Omental fat pad (tissue), 4 donors: Measurements from ENCODE around the gene ITPRID1. TPM values are rescaled to one million over a fixed set of nuclear protein-coding genes. Genes with fewer than 3 reads are reported as not detected.

Source experiments
- ATAC-seq: fragments of 150-250 bp; one replicate; pipeline ENCODE4 v1.9.1; 2016; ENCODE audit warnings: mild to moderate bottlenecking, moderate library complexity; ENCODE audit not compliant: low FRiP score
- DNase-seq: peaks from one replicate; pipeline ENCODE4 v3.0.0-alpha.2; 2019; ENCODE audit warnings: low spot score
- CTCF ChIP-seq, 3 donors: fragments of 450-650 bp; IDR thresholded peaks; one replicate each; pipeline ENCODE4 v1.5.1; 2016 to 2017; ENCODE audit warnings: antibody characterized with exemption in 3 of 3, mild to moderate bottlenecking in 3 of 3, moderate library complexity in 2 of 3
- total RNA-seq, 4 donors: library from RNA; depleted of rRNA; stranded (reverse); fragments of >200 nt; gene quantifications; one replicate each; pipeline ENCODE4 v1.1.0, GENCODE V29; 2016

ITPRID1 gene
- total RNA-seq, 4 donors from 2014 or later = not detected

- no peak for TF ChIP-seq CTCF (IDR thresholded peaks at IDR 0.05)
- ATAC-seq (no peak), DNase-seq (no peak)
Measured at GRCh38 chr7:31490796-31491314, 23.0 kb upstream of the ITPRID1 start.

- DNase-seq (no peak), ATAC-seq (no peak)
- no peak for TF ChIP-seq CTCF (IDR thresholded peaks at IDR 0.05)
Measured at GRCh38 chr7:31492086-31492485, 21.8 kb upstream of the ITPRID1 start.

GRCh38 chr7:31493714-31494181 lies 20.1 kb upstream of the ITPRID1 start:
- ATAC-seq (no peak), DNase-seq (no peak)
- TF ChIP-seq CTCF (IDR thresholded peaks at IDR 0.05) = no peak

GRCh38 chr7:31494421-31494820 lies 19.5 kb upstream of the ITPRID1 start:
- DNase-seq = no peak
- ATAC-seq = no peak
- no peak for TF ChIP-seq CTCF (IDR thresholded peaks at IDR 0.05)

GRCh38 chr7:31495653-31496052 lies 18.2 kb upstream of the ITPRID1 start:
- no peak for DNase-seq
- no peak for ATAC-seq
- TF ChIP-seq CTCF (IDR thresholded peaks at IDR 0.05) = no peak

- no peak for TF ChIP-seq CTCF (IDR thresholded peaks at IDR 0.05)
- ATAC-seq (no peak), DNase-seq (no peak)
Measured at GRCh38 chr7:31497516-31497915, 16.4 kb upstream of the ITPRID1 start.

- ATAC-seq (no peak), DNase-seq (no peak)
- TF ChIP-seq CTCF (IDR thresholded peaks at IDR 0.05) = no peak
Measured at GRCh38 chr7:31500656-31501055, 13.2 kb upstream of the ITPRID1 start.
